ENCODE data around the gene NDUFB1. TPM values are rescaled to one million over a fixed set of nuclear protein-coding genes. Genes with fewer than 3 reads are reported as not detected.

The NDUFB1 gene
- total and polyA plus RNA-seq, 2 of the 13 experiments (the other 11 are each of a cell fraction or from before 2014, with no cell fraction given), result 181 to 281 TPM

GRCh38 chr14:92121670-92122350 lies at the start of gene NDUFB1, which contains the start of gene CPSF2 (continued):
- TF ChIP-seq ZMYM4 (CRISPR knock-in tag; IDR thresholded peaks at IDR 0.05) (peak; percentile 66), BCL6 (CRISPR knock-in tag; IDR thresholded peaks at IDR 0.05) (no peak), NAIF1 (CRISPR knock-in tag; IDR thresholded peaks at IDR 0.05; ENCODE audit: borderline replicate concordance) (no peak), SAP130 (CRISPR knock-in tag; IDR thresholded peaks at IDR 0.05; ENCODE audit: low read depth) (peak; percentile 72), RFX1 (IDR thresholded peaks at IDR 0.05) (no peak), ZBTB34 (CRISPR knock-in tag; IDR thresholded peaks at IDR 0.05) (no peak), ZFP91 (CRISPR knock-in tag; IDR thresholded peaks at IDR 0.05; ENCODE audit: borderline replicate concordance) (peak; percentile 73; the same call in 1 of the 2 replicates), NR2F6 (IDR thresholded peaks at IDR 0.05) (peak; percentile 9; the same call in 1 of the 2 replicates), NR2F6 (CRISPR knock-in tag; IDR thresholded peaks at IDR 0.05) (no peak), GMEB2 (CRISPR knock-in tag; IDR thresholded peaks at IDR 0.05; ENCODE audit: low read depth) (no peak), KLF6 (CRISPR knock-in tag; IDR thresholded peaks at IDR 0.05) (0 out of 2 replicates have a peak, but pooled peaks have one; percentile 25), ETV5 (CRISPR knock-in tag; IDR thresholded peaks at IDR 0.05; ENCODE audit: borderline replicate concordance) (no peak), MYPOP (CRISPR knock-in tag; IDR thresholded peaks at IDR 0.05) (peak; percentile 25; the same call in 1 of the 2 replicates), HINFP (CRISPR knock-in tag; IDR thresholded peaks at IDR 0.05; ENCODE audit: low read depth) (no peak; the same call in 1 of the 2 replicates), PATZ1 (CRISPR knock-in tag; IDR thresholded peaks at IDR 0.05) (no peak), ZNF629 (CRISPR knock-in tag; conservative IDR thresholded peaks at IDR 0.05) (no peak), ZNF350 (CRISPR knock-in tag; IDR thresholded peaks at IDR 0.05; ENCODE audit: borderline replicate concordance, low read depth) (peak; percentile 19; the same call in 1 of the 2 replicates), ZNF773 (CRISPR knock-in tag; IDR thresholded peaks at IDR 0.05; ENCODE audit: borderline replicate concordance) (no peak; the same call in 1 of the 2 replicates), ZSCAN29 (CRISPR knock-in tag; conservative IDR thresholded peaks at IDR 0.05) (no peak), ZSCAN9 (CRISPR knock-in tag; IDR thresholded peaks at IDR 0.05; ENCODE audit: borderline replicate concordance) (no peak), STAT5B (CRISPR knock-in tag; IDR thresholded peaks at IDR 0.05) (no peak)

All from HepG2 (cell line).